ENCODE data around the gene SASH1.
"Not testable (repeated sequence)": the region's sequence is repeated elsewhere in the genome, so short reads cannot be mapped to it uniquely, and the experiment has no call there.

DNA sequence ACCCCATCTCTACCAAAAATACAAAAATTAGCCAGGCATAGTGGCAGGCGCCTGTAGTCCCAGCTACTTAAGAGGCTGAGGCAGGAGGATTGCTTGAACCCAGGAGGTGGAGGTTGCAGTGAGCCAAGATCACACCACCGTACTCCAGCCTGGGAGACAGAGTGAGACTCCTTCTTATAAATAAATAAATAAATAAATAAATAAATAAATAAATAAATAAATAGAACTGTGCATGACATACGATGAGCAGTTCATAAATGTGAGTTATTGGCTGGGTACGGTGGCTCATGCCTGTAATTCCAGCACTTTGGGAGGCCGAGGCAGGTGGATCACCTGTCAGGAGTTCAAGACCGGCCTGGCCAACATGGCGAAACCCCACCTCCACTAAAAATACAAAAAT, 9.8 kb downstream of the SASH1 start:
- TF ChIP-seq, protein P1, sequence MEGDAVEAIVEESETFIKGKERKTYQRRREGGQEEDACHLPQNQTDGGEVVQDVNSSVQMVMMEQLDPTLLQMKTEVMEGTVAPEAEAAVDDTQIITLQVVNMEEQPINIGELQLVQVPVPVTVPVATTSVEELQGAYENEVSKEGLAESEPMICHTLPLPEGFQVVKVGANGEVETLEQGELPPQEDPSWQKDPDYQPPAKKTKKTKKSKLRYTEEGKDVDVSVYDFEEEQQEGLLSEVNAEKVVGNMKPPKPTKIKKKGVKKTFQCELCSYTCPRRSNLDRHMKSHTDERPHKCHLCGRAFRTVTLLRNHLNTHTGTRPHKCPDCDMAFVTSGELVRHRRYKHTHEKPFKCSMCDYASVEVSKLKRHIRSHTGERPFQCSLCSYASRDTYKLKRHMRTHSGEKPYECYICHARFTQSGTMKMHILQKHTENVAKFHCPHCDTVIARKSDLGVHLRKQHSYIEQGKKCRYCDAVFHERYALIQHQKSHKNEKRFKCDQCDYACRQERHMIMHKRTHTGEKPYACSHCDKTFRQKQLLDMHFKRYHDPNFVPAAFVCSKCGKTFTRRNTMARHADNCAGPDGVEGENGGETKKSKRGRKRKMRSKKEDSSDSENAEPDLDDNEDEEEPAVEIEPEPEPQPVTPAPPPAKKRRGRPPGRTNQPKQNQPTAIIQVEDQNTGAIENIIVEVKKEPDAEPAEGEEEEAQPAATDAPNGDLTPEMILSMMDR (IDR thresholded peaks at IDR 0.05): not testable (repeated sequence)
- not testable (repeated sequence) for TF ChIP-seq POLR2A (IDR thresholded peaks at IDR 0.05)

Measured in body of pancreas (tissue), 4 donors.